DOHH2 (cell line): ENCODE data around the gene WARS2.

Source experiments
- H3F3A ChIP-seq: fragments of 200-600 bp; sonication (generic), shearing (Covaris generic); 2 replicates; pipeline ENCODE4 v1.6.0; 2016; ENCODE audit warnings: antibody characterized with exemption, mild to moderate bottlenecking; ENCODE audit not compliant: control insufficient read depth, insufficient read depth
- H3K27ac ChIP-seq: fragments of 200-600 bp; sonication (generic); 2 replicates; pipeline ENCODE4 v1.5.1; 2014; ENCODE audit warnings: low read depth, mild to moderate bottlenecking, low read length, moderate library complexity
- H3K27me3 ChIP-seq: fragments of 200-600 bp; sonication (generic); 2 replicates; pipeline ENCODE4 v1.6.1; 2014; ENCODE audit warnings: mild to moderate bottlenecking, low read length, mixed read lengths; ENCODE audit not compliant: control insufficient read depth
- H3K36me3 ChIP-seq: fragments of 200-600 bp; sonication (generic); 2 replicates; pipeline ENCODE4 v1.6.1; 2014; ENCODE audit warnings: mild to moderate bottlenecking, low read length, moderate library complexity, mixed read lengths; ENCODE audit not compliant: control insufficient read depth
- H3K4me1 ChIP-seq: fragments of 200-600 bp; sonication (generic); 2 replicates; pipeline ENCODE4 v1.6.1; 2014; ENCODE audit warnings: mild to moderate bottlenecking, low read length, mixed read lengths; ENCODE audit not compliant: control insufficient read depth
- H3K4me2 ChIP-seq: fragments of 200-600 bp; sonication (generic); 2 replicates; pipeline ENCODE4 v1.6.0; 2014; ENCODE audit warnings: mild to moderate bottlenecking, low read length, moderate library complexity
- H3K4me3 ChIP-seq: fragments of 200-600 bp; sonication (generic); 2 replicates; pipeline ENCODE4 v1.5.1; 2014; ENCODE audit warnings: mild to moderate bottlenecking, low read length, mixed read lengths
- H3K79me2 ChIP-seq: fragments of 200-600 bp; sonication (generic); 2 replicates; pipeline ENCODE4 v1.6.1; 2014; ENCODE audit warnings: mild to moderate bottlenecking, low read length, mixed read lengths; ENCODE audit not compliant: control insufficient read depth
- H3K9me2 ChIP-seq: fragments of 200-600 bp; sonication (generic); replicated peaks from 2 replicates; pipeline ENCODE4 v1.6.1; 2014; ENCODE audit warnings: mild to moderate bottlenecking, low read length, mixed read lengths; ENCODE audit not compliant: control insufficient read depth
- H3K9me3 ChIP-seq: fragments of 200-600 bp; sonication (generic); 2 replicates; pipeline ENCODE4 v1.6.1; 2014; ENCODE audit warnings: antibody characterized with exemption, low read length, mixed read lengths; ENCODE audit not compliant: control insufficient read depth, insufficient read depth
- H4K20me1 ChIP-seq: fragments of 200-600 bp; sonication (generic); 2 replicates; pipeline ENCODE4 v1.6.0; 2014; ENCODE audit warnings: low read depth, mild to moderate bottlenecking, antibody characterized with exemption, low read length, moderate library complexity; ENCODE audit not compliant: control insufficient read depth, insufficient read depth
- EZH2phosphoT487 ChIP-seq: fragments of 200-600 bp; sonication (generic); IDR thresholded peaks from 2 replicates; pipeline ENCODE4 v1.6.1; 2017; ENCODE audit warnings: borderline replicate concordance, mild to moderate bottlenecking, antibody characterized with exemption, low read length, moderate library complexity, mixed read lengths
- TF ChIP-seq, protein P1 (sequence below): fragments of 200-600 bp; sonication (generic); IDR thresholded peaks from one replicate; pipeline ENCODE4 v1.5.1; 2014; ENCODE audit warnings: antibody characterized with exemption, mild to moderate bottlenecking, low read depth, low read length; ENCODE audit not compliant: poor library complexity, severe bottlenecking

The WARS2 gene

GRCh38 chr1:119006406-119007279 lies 133.8 kb downstream of the WARS2 start:
- Histone ChIP-seq H3K27me3 (0 out of 2 replicates have a peak, but pooled peaks cover 3% of the 10 kb centered on the region), H3K4me2 (no peak overlapping the region), H3K9me2 (no peaks in the 10 kb centered on the region), H3K27ac (no peak overlapping the region), H3K36me3 (no peaks in the 10 kb centered on the region), H3K9me3 (no peaks in the 10 kb centered on the region), H3K79me2 (no peaks in the 10 kb centered on the region), H3K4me3 (no peak overlapping the region), H3K4me1 (no peaks in the 10 kb centered on the region), H4K20me1 (no peaks in the 10 kb centered on the region), H3F3A (no peaks in the 10 kb centered on the region)
- TF ChIP-seq, protein P1, sequence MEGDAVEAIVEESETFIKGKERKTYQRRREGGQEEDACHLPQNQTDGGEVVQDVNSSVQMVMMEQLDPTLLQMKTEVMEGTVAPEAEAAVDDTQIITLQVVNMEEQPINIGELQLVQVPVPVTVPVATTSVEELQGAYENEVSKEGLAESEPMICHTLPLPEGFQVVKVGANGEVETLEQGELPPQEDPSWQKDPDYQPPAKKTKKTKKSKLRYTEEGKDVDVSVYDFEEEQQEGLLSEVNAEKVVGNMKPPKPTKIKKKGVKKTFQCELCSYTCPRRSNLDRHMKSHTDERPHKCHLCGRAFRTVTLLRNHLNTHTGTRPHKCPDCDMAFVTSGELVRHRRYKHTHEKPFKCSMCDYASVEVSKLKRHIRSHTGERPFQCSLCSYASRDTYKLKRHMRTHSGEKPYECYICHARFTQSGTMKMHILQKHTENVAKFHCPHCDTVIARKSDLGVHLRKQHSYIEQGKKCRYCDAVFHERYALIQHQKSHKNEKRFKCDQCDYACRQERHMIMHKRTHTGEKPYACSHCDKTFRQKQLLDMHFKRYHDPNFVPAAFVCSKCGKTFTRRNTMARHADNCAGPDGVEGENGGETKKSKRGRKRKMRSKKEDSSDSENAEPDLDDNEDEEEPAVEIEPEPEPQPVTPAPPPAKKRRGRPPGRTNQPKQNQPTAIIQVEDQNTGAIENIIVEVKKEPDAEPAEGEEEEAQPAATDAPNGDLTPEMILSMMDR, result no peak
- no peak for TF ChIP-seq EZH2phosphoT487

- Histone ChIP-seq H3K4me3 (no peak overlapping the region), H3K79me2 (no peaks in the 10 kb centered on the region), H3K27me3 (peaks cover 5% of the 10 kb centered on the region), H3F3A (no peaks in the 10 kb centered on the region), H3K36me3 (no peaks in the 10 kb centered on the region), H3K9me2 (no peaks in the 10 kb centered on the region), H3K9me3 (no peaks in the 10 kb centered on the region), H3K4me1 (no peaks in the 10 kb centered on the region), H3K27ac (no peak overlapping the region), H4K20me1 (no peaks in the 10 kb centered on the region), H3K4me2 (no peak overlapping the region)
- TF ChIP-seq EZH2phosphoT487, result no peak
- TF ChIP-seq, protein P1, result no peak
Observed at GRCh38 chr1:119005724-119006405, 134.6 kb downstream of the WARS2 start.

DNA sequence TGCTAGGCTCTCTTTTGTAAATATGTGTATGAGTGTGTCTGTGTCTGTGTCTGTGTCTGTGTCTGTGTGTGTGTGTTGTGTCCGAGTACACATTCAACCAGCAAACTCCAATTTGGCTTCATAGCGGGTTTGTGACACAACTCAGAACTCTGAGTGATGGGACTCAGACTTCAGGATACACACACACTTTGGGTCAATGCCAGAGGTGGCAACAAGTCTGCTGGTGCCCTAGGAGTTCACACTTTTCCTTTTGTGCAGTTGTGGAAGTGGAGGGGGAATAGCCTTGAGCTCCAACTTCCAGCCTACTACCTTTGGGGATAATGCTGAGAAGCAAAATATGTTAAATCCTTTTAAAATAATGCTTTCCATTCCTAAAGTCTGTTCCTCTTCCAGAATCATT lies 135.7 kb downstream of the WARS2 start:
- no peaks in the 10 kb centered on the region for H3K79me2 ChIP-seq
- H3K4me2 ChIP-seq, result no peak overlapping the region
- TF ChIP-seq, protein P1, result no peak
- TF ChIP-seq EZH2phosphoT487, result no peak
- H3K36me3 ChIP-seq, result no peaks in the 10 kb centered on the region
- H3K4me1 ChIP-seq, result no peaks in the 10 kb centered on the region
- no peaks in the 10 kb centered on the region for H3K9me3 ChIP-seq
- no peaks in the 10 kb centered on the region for H3K9me2 ChIP-seq
- H3K27ac ChIP-seq, result no peak overlapping the region
- no peaks in the 10 kb centered on the region for H4K20me1 ChIP-seq
- peaks cover 3% of the 10 kb centered on the region for H3K27me3 ChIP-seq
- no peak overlapping the region for H3K4me3 ChIP-seq
- no peaks in the 10 kb centered on the region for H3F3A ChIP-seq
